Activated T-cell treated with anti-CD3 and anti-CD28 coated beads, Interleukin-2, amount 50 U/mL, for 1 hour (primary cell): Measurements from ENCODE around the gene DLX6.

Source experiments
- DNase-seq: peaks from one replicate; pipeline ENCODE4 v3.0.0-alpha.2; 2020

The DLX6 gene

DNA sequence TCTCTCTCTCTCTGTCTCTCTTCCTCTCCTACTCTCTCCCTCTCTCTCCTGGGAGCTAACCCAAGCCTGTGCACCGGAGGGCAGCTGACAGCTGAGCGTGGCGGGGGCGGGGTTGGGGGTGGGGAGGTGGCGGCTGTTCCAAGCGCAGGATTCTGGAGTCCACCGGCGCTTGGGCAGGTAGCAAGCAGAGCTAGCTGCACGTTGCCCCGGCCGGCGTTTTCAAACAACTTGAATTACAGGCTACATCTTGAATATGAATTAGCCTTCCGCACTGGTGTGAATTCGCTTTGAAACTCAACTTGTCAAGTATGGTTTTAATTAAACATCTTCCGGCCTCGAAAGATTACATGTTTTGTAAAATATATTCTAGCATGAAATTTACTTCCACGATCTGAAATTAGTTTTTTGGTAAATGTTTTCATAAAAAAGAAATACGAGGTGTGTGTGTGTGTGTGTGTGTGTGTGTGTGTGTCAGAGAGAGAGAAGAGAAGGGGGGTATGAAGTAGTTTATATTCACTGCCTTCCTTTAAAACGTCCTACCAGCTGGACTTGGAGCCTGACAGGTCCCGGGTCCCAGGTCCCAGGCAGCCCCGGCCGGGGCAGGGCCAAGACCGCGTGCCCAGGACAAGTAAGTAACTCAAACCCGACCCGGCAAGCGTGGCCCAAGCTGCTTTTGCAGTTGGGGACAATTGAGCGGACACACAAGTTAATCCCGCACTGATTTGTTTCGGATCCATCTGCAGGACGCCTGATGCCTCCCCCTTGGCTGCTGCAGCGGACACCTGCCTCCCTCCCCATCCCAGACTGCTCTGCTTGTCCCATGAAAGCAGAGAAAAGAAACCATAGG lies 9.0 kb upstream of the DLX6 start:
- no peak for DNase-seq

DNA sequence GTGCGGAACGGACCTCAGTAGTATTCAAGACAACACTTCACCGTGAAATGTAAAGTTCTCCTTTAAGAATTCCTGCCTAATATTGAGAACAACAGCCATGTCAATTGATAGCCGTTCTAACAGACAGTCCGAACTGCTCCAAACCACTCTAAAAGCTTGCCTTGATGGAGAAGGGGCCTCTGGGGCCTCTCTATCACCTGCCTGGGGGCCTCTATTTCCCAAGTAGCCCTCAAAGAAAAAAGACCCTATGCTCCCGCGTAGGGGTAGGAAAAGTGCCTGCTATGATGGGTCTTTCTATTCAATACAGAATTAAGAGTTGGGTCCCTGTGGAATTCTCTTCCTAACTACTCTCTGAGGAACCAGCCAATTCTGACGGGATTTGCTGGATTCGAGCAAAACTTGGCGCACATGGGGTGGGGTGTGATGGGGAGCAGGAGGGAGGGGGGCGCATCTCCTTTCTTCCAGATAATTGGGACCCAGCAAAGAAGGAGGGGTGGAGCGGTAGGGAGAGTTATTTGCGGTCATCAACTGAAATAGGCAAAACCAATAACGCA lies 8.3 kb upstream of the DLX6 start:
- DNase-seq, result no peak

DNA sequence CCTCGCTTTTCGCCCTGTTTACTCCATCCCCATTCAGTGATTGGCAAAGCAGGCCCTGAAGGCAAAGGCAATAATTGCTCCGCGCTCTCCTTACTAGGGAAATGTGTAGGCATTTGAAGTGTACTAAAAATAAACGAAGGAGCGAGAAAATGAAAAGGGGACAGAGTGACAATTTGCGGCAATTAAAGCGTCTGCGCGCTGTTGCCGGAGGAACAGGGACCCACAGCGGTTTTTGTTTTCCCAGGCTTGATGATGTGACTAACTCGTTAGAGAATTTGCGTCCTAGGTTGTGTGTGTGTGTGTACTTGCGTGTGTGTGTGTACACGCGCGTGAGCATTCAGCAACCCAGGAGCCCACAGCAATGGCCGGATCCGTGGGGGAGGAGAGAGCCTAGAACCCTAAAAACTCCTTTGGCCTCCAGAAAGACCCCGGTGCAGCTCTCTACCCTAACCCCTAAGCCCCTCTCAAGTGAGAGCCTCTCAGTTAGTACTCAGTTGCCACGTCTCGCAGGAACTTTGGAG lies 7.8 kb upstream of the DLX6 start:
- DNase-seq, result no peak

DNA sequence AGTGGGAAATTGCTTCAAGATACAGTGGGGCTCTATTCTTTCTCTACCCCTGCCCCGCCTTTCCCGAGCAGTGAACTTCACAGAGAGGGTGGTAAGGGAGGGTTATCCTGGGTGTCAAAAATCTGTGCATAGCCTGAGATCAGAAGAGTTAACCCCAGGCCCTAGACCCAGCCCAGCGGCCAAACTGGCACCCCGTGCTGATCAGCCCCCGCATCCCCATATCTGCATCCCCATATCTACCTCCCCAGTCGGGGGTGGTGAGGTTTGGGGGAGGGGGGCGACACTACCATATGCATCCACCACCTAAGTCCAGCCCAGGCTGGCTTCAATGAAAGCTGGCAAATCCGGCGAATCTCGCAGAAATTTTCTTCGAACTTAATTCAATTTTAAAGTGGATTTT lies 7.0 kb upstream of the DLX6 start:
- no peak for DNase-seq

DNA sequence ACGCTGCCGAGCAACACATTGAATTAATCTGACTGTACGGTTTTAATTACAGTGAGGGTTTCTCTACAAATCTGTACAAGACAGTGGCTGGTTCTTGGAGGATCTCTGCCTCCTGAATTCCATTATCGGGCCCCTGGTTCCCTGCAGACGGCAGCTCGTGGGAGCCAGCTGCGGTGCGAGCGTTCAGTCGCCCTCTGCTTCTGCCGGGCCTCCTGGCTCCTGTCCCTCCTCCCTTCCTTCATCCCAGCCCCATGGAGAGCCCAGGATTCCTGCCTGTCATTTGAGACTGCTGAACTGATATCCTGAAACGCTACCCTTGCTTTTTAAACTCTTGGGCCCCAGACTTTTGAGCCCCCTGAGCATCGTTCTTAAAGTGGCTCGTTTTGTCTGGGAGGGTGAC lies 6.6 kb upstream of the DLX6 start:
- DNase-seq, result no peak

DNA sequence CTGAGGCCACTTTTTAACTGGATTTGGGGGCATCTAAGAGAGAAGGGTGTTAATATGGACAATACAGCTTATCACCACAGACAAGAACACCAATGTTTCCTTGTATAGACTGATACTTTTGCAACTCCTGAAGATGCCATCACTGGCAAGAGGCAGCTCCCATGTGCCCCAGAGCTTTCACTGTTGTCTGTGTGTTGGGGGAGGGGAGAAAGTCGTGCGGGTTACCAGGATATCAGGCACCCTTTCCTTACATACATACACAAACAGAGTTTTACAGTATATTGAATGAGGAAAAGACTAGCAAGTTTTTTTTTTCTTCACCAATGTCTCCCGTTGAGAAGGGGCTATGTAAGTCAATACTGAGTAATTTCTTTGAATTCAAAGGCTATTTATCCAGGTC lies 4.1 kb upstream of the DLX6 start:
- no peak for DNase-seq

DNA sequence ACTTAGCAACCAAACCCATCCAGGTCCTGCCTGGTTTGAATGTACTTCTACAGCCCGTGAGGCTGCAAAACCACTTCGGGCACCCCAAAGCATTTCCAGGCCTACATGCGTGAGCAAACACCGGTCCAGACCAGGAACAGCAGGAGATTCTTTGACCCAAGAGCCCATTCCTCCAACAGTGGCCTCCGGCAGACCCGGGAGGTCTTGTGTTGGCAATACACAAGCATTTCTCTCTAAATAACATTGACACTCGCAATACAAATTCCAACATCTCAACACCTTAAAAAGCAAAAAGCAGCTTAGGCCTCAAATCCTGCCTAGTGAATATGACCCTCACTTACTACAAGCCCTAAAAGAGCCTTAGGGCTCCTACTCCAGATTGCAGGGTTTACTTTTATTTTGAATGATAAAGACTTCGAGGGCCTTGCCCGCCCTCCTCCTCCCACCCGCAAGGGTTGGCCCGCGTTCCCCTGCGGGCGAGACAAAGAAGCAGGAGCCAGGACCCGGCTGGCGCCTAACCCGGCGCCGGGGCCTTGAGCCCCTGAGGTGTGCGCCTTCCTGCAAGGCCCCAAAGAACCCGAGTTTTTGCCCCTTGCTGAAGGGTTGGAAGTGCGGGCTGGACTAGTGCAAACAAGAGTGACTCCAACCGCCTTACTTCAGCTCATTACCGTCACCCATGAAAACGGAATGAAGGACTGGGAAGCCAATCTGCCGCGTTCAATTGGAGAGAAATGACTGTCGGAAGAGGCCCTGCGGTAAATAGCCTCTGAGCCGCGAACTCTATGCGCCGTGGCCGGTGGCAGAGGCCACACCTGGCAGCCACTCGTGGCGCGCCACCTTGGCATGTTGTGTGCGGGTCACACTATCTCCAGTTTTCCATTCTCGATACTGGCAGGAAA lies 3.4 kb upstream of the DLX6 start:
- DNase-seq, result no peak

DNA sequence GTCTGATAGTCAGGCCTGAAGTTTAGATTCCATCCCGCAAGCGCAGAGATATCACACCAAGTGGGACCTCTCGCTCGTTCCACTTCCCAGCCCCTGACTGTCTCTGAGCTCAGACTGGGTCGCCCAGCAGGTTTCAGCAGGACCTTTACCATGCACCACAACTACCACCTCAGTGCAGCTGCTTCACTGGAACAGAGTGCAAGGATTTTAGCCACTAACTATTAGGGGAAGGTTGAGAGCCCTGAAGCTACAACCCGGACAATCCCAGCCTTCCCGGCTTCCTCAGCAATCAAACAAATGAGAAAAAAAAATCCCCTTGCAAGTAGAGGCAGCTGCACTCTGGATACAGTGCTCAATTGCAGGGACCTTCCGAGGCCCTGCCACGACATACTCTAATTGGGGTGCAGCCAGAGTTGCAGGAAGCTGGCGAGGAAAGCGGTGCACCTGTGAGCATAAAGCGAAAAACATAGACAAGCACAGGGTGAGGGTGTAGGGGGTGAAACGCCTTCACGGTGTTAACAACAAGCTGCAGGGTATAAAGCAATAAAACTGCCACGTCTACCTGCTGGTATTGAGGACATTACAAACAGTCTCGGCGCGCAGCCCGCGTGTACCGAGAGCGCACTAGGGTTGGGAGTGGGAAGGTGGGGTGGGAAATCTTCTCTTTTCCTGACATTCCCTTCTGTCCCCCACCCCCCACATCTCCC lies 2.6 kb upstream of the DLX6 start:
- no peak for DNase-seq

DNA sequence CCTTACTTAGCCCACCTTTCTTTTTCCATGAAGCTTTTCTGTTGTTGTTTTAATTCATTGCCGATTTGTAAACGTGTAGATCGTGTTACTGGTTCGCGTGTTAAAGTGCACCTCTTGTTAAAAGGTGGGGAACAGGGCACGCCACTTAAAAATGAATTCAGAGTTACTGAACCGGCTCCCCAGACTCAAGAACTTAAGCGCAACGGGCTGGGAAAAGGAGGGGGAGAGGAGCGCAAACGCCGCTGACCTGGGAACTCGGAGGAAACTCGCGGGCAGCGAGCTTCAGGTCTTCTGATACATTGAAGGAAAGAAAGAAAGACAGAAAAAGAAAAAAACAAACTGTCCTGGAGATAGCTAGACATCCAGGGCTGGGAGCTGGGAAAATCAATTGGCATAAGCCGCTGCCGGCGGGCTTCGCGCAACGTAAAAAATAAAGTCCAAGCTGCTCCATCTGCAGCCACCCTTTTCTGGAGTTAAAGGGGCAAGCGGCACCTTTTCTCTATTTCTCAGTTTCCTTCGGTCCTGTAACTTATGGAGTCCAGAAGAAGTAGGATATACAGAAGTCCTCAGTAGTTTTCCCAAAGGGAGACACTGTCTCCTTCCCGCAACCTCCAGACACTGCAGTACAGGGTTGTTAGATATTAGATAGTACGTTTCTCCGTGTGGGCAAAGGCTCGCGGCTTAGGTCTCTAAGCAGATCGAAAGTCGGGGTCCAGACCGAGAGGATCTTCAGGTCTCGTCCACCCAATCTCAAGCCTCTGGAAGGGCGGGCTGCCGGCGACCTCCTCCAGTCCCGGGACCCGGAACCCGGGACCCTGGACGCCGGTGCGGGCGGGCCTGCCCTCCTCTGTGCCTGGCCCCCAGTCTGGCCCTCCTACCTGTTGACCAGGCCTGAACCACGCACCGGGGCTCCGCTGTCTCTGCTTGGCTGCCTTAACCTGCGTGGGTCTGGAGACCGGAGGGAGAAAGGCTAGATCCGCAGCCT lies 1.8 kb upstream of the DLX6 start:
- DNase-seq, result no peak

DNA sequence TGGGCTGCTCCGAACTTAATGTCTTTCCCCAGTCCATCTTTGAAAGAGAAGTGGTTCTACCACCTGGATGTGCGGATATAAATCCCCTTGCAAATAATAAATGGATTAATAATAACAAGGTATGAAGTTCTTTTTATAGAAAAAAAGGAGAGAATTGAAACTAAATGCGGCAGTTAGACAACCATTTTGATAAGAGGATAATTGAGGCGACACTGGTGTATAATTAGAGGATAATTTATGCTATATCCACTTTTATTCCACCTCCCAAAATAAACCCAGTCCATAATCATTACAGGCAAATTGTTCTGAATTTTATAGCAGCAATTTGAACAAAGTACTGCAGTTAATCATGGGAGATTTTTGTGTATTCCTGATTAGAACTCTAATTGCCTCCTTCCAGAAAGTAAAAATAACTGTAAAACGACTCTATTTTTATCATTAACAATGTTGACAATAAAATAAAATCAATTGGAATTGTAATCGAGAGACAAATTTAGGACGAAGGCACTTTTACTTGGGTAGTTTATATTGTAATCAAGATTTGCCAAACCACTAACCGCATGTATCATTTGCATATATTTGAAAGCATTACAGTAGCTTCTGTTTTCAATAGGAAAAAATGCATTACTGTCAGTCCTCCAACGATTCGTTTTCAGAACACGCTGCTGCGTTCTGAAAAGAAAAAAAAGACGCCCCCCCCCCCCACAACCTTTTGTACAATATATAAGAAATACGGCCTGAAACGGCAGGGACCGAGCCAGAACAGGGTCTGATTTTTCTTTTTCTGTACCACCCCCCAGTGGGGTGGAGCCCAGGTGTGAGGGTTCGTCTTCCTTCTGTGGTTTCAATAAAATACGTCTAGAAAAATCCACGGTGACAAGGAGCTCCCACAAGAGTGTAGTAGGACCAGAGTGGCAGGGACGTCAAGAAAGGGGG lies 838 bp upstream of the DLX6 start:
- no peak for DNase-seq

DNA sequence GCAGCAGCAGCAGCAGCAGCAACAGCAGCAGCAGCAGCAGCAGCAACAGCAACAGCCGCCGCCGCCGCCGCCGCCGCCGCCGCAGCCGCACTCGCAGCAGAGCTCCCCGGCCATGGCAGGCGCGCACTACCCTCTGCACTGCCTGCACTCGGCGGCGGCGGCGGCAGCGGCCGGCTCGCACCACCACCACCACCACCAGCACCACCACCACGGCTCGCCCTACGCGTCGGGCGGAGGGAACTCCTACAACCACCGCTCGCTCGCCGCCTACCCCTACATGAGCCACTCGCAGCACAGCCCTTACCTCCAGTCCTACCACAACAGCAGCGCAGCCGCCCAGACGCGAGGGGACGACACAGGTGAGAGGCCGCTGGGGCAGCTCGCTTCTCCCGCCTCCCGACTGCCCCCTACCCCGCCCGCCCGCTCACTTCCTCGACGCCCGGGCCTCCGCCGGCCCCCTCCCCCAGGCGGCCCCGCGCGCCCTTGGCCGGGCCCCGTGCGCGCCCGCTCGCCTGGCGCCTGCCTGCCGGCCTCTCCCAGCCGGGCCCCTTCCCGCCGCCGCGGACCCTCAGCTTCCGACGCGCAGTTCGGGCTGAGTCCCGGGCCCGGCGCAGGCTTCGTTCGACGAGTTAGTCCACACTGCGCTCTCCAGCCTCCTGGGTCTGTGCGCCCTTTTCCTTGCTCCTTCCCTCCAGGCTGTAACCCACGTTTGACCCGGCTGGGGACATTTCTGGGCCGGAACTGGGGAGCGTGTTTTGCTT lies 882 bp downstream of the DLX6 start:
- no peak for DNase-seq

DNA sequence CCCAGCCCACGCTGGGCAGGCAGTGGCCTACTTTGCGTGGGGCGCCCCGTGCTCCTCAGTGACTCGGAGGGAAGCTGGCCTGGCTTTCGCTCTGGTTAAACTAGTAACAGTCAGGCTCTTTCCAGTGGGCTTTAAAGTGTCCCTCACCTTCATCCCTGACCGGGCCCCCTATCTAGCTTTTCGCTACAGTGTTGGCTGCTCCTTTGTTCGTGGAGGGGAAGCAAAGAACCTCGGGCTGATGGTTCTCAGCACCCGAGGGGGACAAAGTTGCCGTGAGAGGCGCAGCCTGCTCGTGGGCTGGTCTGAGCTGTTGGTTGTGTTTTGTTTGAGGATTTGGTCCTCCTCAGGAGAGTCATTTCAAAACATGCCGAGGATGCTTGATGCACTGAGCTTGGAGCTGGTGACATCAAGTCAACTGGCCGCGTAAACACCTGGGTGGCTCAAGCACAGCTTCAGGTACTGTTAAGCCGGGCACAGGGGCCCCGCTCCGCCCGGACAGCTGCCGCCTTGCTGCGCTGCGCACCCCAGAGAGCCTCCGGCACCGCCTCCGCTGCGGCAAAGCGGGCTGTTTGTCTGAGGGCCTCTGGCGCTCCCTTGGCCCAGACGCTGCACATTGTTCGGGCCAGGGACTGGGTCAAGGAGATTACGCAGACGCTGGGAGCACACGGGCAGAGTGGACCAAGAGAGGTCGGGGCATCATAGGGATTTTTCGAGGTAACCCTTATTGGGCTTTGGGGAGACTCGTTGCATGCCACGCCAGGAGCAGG lies 1.6 kb downstream of the DLX6 start:
- DNase-seq, result no peak

DNA sequence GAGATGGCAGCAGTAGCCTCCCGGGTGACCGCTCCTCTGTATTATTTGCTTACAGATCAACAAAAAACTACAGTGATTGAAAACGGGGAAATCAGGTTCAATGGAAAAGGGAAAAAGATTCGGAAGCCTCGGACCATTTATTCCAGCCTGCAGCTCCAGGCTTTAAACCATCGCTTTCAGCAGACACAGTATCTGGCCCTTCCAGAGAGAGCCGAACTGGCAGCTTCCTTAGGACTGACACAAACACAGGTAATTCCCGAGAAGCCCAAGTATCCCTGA lies 2.2 kb downstream of the DLX6 start:
- DNase-seq, result no peak

DNA sequence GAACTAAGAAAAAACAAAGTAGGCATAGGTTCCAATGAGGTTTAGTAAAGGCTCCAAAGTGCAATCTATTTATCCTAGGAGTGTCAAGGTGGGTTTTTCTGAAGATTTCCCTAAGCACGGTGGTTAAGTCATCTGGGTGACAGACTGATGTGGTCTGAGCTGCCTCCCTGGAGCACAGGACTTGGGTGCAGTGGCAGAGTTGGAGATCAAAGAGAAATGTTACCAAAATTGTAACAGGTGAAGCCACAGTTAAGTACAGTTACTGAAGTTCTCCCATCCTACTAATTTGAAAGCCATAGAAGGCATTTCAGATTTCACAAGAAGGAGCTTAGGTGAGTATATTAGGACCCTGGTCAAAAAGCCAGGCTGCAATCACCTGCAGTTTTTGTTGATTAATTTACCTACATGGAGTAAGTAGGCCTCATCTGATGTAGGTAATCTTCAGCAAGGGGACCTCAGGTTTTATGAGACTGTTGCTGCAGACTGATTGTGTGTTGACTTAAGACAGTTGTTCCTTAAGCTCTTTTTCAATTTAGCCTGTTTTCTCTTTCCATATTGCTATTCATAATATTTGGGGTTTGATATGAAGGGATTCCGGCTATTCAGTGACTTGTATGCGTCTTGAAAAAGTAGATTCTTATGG lies 3.0 kb downstream of the DLX6 start:
- DNase-seq, result no peak

DNA sequence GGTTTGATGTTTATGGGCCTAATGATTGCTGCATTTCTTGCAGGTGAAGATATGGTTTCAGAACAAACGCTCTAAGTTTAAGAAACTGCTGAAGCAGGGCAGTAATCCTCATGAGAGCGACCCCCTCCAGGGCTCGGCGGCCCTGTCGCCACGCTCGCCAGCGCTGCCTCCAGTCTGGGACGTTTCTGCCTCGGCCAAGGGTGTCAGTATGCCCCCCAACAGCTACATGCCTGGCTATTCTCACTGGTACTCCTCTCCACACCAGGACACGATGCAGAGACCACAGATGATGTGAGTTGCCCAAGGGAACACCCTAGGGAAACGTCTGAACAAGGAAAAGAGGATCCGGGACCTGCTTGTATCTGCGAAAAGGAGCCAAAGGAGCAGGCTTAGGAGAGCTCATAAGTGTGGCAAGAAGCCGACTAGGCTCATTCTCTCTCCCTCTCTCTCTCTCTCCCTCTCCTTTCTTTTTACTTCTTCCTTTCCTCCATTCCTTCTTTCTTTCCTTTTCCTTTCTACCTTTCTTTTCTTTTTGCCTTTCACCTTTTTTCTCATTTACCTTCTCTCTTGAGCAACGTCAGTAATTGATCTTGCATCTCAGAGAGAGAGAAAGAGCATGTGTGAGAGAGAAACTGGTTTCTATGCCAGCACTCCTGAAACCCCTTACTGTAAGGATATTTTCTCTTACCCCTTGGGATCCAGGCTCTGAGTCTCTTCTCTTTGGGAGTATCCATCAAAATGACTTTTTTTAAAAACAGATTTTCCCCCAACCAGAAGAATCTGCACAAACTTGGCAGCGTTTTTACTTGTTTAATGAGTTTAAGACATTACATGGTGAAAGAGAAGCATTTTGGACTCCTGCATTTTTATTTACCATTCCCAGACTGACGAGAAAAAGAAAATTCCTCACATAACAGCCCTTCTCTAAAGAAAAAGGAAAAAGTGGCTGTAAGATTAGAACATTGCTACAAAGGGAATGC lies 4.7 kb downstream of the DLX6 start:
- no peak for DNase-seq

DNA sequence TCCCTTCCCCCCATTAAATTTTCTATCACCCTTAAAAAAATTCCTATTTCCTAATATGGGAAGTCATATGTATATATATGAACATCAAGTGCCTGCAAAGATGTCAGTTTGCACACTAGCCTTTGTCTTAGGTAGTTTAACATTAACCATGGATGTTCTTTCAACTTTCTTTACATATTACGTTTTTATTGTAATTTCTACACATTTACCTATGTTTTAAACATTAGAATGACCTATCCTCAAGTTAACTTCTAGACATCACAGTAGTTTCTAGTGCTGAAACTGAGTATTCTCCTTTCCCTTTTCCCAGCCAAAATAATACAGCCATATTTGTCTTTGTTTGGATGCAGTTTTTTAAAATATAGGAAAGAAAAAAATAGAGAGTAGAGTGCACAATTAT lies 5.8 kb downstream of the DLX6 start:
- DNase-seq, result no peak
